GM12878 (cell line): ENCODE data around the gene ETV6. TPM values are rescaled to one million over a fixed set of nuclear protein-coding genes. Genes with fewer than 3 reads are reported as not detected.

Source experiments
- BCL11A ChIP-seq: IDR thresholded peaks from 2 replicates; pipeline ENCODE4 v1.6.1; 2011; ENCODE audit warnings: low read depth, low read length
- EP300 ChIP-seq, 2 experiments: fragments of 150-350 bp in 1 of 2; IDR thresholded peaks; 2 replicates each; pipeline ENCODE4 v1.6.1; 2011 to 2012; ENCODE audit warnings: low read depth in 2 of 2, low read length in 2 of 2, borderline replicate concordance in 1 of 2, improper control_type of control experiment in 1 of 2, inconsistent platforms in 1 of 2; ENCODE audit not compliant: control insufficient read depth in 1 of 2
- HDAC2 ChIP-seq: fragments of 200-600 bp; sonication (generic); IDR thresholded peaks from 2 replicates; pipeline ENCODE4 v1.6.1; 2017
- HDGF ChIP-seq: fragments of 450-650 bp; IDR thresholded peaks from 2 replicates; pipeline ENCODE4 v1.6.1; 2016; ENCODE audit warnings: antibody characterized with exemption
- KDM1A ChIP-seq: fragments of 200-600 bp; sonication (generic); IDR thresholded peaks from 2 replicates; pipeline ENCODE4 v1.6.1; 2016; ENCODE audit warnings: borderline replicate concordance
- MEF2A ChIP-seq: IDR thresholded peaks from 2 replicates; pipeline ENCODE4 v1.6.1; 2011; ENCODE audit warnings: low read depth, mild to moderate bottlenecking, low read length, moderate library complexity; ENCODE audit not compliant: insufficient read depth
- MYC ChIP-seq: IDR thresholded peaks from 2 replicates; pipeline ENCODE4 v1.6.1; 2011; ENCODE audit warnings: mild to moderate bottlenecking, low read length, moderate library complexity, inconsistent platforms; ENCODE audit not compliant: insufficient read depth, insufficient replicate concordance, insufficient read length, severe bottlenecking
- NFXL1 ChIP-seq: fragments of 450-650 bp; IDR thresholded peaks from 2 replicates; pipeline ENCODE4 v1.6.1; 2017; ENCODE audit warnings: antibody characterized with exemption, mild to moderate bottlenecking, borderline replicate concordance
- NR2C2 ChIP-seq: IDR thresholded peaks from 2 replicates; pipeline ENCODE4 v1.6.1; 2011; ENCODE audit warnings: borderline replicate concordance, low read depth; ENCODE audit not compliant: control insufficient read depth, insufficient read length
- NR2F1 ChIP-seq: fragments of 450-650 bp; conservative IDR thresholded peaks from 2 replicates; pipeline ENCODE4 v1.6.1; 2017; ENCODE audit warnings: mild to moderate bottlenecking
- PKNOX1 ChIP-seq: fragments of 450-650 bp; IDR thresholded peaks from 2 replicates; pipeline ENCODE4 v1.6.1; 2016; ENCODE audit warnings: mild to moderate bottlenecking
- POLR2AphosphoS2 ChIP-seq: IDR thresholded peaks from 2 replicates; pipeline ENCODE4 v1.6.1; 2011; ENCODE audit warnings: low read depth, mild to moderate bottlenecking, low read length, improper control_type of control experiment, moderate library complexity
- PRDM15 ChIP-seq: fragments of 450-650 bp; formaldehyde crosslinking; IDR thresholded peaks from 2 replicates; pipeline ENCODE4 v1.4.0; 2020; ENCODE audit warnings: mild to moderate bottlenecking, moderate library complexity
- ZBTB11 ChIP-seq: fragments of 450-650 bp; formaldehyde crosslinking; IDR thresholded peaks from 2 replicates; pipeline ENCODE4 v1.5.0; 2022; ENCODE audit warnings: mild to moderate bottlenecking, missing genetic modification characterization
- ZNF207 ChIP-seq: fragments of 450-650 bp; IDR thresholded peaks from 2 replicates; pipeline ENCODE4 v1.6.1; 2014; ENCODE audit warnings: antibody characterized with exemption, mild to moderate bottlenecking, borderline replicate concordance
- polyA plus RNA-seq, 11 experiments: library from polyadenylated mRNA; depleted of rRNA in 4 of 11; unstranded in 6 of 11; stranded (reverse) in 5 of 11; fragments of >200 nt; fragmentation: Nextera tagmentation in 4 of 11; fragmentation: Illumina TruSeq in 1 of 11; extraction: Ambion mirVana in 4 of 11; extraction: Trizol in 1 of 11; gene quantifications; 1 replicate in 1 of 11; 2 replicates in 10 of 11; pipeline versions ENCODE4 v1.2.1 to v1.2.3, GENCODE V29; 2011 to 2016; ENCODE audit warnings: inconsistent platforms in 2 of 11, missing spikeins in 2 of 11, low read depth in 1 of 11
- total RNA-seq, 4 experiments: library from RNA; depleted of rRNA in 3 of 4; stranded (reverse); fragments of >200 nt in 3 of 4; fragmentation: Illumina TruSeq in 1 of 4; extraction: Trizol in 1 of 4; gene quantifications; 2 replicates each; pipeline versions ENCODE4 v1.2.1 to v1.2.3, GENCODE V29; 2013 to 2021
- TF ChIP-seq, protein P1 (sequence below): IDR thresholded peaks from 2 replicates; pipeline ENCODE4 v1.6.1; 2012; ENCODE audit warnings: improper control_type of control experiment, low read depth, low read length; ENCODE audit not compliant: insufficient replicate concordance

ETV6 gene
- total and polyA plus RNA-seq, 10 of the 15 experiments (the other 5 are each of a cell fraction or from before 2014, with no cell fraction given): 6.6 to 74.8 (median 24.6) TPM

GRCh38 chr12:11759494-11759878 lies 110.0 kb downstream of the ETV6 start (continued):
- TF ChIP-seq ZNF207 (peak; percentile 59; the same call in 1 of the 2 replicates), KDM1A (no peak), BCL11A (no peak), HDGF (0 out of 2 replicates have a peak, but pooled peaks have one; percentile 38), HDAC2 (no peak), NR2C2 (no peak), EP300 (IDR thresholded peaks at IDR 0.05; ENCODE audit: borderline replicate concordance in 1 of 2, control insufficient read depth in 1 of 2, low read depth in 2 of 2, low read length in 2 of 2) (0 out of 4 replicates have a peak, but pooled peaks of 1 of the 2 experiments have one; percentile 47), PRDM15 (CRISPR knock-in tag) (no peak), NR2F1 (no peak), POLR2AphosphoS2 (no peak), MYC (no peak), NFXL1 (no peak), MEF2A (no peak), PKNOX1 (no peak; the same call in none of the 2 replicates), ZBTB11 (no peak)
- TF ChIP-seq, protein P1, sequence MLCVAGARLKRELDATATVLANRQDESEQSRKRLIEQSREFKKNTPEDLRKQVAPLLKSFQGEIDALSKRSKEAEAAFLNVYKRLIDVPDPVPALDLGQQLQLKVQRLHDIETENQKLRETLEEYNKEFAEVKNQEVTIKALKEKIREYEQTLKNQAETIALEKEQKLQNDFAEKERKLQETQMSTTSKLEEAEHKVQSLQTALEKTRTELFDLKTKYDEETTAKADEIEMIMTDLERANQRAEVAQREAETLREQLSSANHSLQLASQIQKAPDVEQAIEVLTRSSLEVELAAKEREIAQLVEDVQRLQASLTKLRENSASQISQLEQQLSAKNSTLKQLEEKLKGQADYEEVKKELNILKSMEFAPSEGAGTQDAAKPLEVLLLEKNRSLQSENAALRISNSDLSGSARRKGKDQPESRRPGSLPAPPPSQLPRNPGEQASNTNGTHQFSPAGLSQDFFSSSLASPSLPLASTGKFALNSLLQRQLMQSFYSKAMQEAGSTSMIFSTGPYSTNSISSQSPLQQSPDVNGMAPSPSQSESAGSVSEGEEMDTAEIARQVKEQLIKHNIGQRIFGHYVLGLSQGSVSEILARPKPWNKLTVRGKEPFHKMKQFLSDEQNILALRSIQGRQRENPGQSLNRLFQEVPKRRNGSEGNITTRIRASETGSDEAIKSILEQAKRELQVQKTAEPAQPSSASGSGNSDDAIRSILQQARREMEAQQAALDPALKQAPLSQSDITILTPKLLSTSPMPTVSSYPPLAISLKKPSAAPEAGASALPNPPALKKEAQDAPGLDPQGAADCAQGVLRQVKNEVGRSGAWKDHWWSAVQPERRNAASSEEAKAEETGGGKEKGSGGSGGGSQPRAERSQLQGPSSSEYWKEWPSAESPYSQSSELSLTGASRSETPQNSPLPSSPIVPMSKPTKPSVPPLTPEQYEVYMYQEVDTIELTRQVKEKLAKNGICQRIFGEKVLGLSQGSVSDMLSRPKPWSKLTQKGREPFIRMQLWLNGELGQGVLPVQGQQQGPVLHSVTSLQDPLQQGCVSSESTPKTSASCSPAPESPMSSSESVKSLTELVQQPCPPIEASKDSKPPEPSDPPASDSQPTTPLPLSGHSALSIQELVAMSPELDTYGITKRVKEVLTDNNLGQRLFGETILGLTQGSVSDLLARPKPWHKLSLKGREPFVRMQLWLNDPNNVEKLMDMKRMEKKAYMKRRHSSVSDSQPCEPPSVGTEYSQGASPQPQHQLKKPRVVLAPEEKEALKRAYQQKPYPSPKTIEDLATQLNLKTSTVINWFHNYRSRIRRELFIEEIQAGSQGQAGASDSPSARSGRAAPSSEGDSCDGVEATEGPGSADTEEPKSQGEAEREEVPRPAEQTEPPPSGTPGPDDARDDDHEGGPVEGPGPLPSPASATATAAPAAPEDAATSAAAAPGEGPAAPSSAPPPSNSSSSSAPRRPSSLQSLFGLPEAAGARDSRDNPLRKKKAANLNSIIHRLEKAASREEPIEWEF: no peak
